GM12864 (cell line): ENCODE data around the gene PNKP.
A peak's percentile ranks its signal among the peaks of the same experiment; 100 is the strongest.

ENCODE experiments used
- DNase-seq: peaks from one replicate; pipeline ENCODE4 v3.0.0-alpha.2; 2011; ENCODE audit warnings: low read depth
- H3K4me3 ChIP-seq: 2 replicates; pipeline ENCODE4 v1.5.1; 2011; ENCODE audit warnings: mild to moderate bottlenecking, low read depth, low read length, control low read depth
- CTCF ChIP-seq: IDR thresholded peaks from 2 replicates; pipeline ENCODE4 v1.5.1; 2011; ENCODE audit warnings: low read depth, mild to moderate bottlenecking, moderate library complexity, low read length, control low read depth, inconsistent platforms; ENCODE audit errors: missing control alignments

Gene PNKP

GRCh38 chr19:49879243-49879963 lies 12.0 kb upstream of the PNKP start:
- TF ChIP-seq CTCF: no peak
- peak overlapping the region; percentile 64 for H3K4me3 ChIP-seq

GRCh38 chr19:49878744-49879070 lies 11.3 kb upstream of the PNKP start:
- DNase-seq: no peak
- TF ChIP-seq CTCF: no peak
- H3K4me3 ChIP-seq: peak overlapping the region; percentile 64

More at GRCh38 chr19:49879243-49879963, 12.0 kb upstream of the PNKP start:
- DNase-seq: peak; percentile 64

GRCh38 chr19:49877879-49878743 lies 10.7 kb upstream of the PNKP start:
- TF ChIP-seq CTCF: no peak
- H3K4me3 ChIP-seq: peak overlapping the region; percentile 64
- DNase-seq: peak; percentile 92

- H3K4me3 ChIP-seq: peak within 1 kb of the TSS; percentile 89
- peak; percentile 100 for DNase-seq
- no peak for TF ChIP-seq CTCF
Observed at GRCh38 chr19:49877020-49877878, 9.9 kb upstream of the PNKP start, which contains the start of the genes AKT1S1 and TBC1D17. TSS of gene AKT1S1 (minus strand) at chr19:49877355. CDS start at chr19:49873295, 4,060 bp downstream. TSS of gene TBC1D17 (plus strand) at chr19:49877702. CDS start at chr19:49877724, 22 bp downstream.

- TF ChIP-seq CTCF: no peak
- peak; percentile 96 for DNase-seq
- H3K4me3 ChIP-seq: peak overlapping the region; percentile 89
Observed at GRCh38 chr19:49876422-49877019, 9.1 kb upstream of the PNKP start.

GRCh38 chr19:49875857-49876421 lies 8.6 kb upstream of the PNKP start:
- TF ChIP-seq CTCF: no peak
- peak overlapping the region; percentile 89 for H3K4me3 ChIP-seq
- DNase-seq: no peak
